Superior temporal gyrus (tissue), 1 donor: ENCODE measurements around the gene KLF16.

Experiments used
- DNase-seq: peaks from one replicate; pipeline ENCODE4 v3.0.0-alpha.2; 2016; ENCODE audit errors: extremely low spot score

KLF16 gene

GRCh38 chr19:1868971-1869370 lies 5.6 kb upstream of the KLF16 start:
- no peak for DNase-seq

- no peak for DNase-seq
Observed at GRCh38 chr19:1867349-1867724, 4.0 kb upstream of the KLF16 start.

- DNase-seq = no peak
Observed at GRCh38 chr19:1866693-1867348, 3.4 kb upstream of the KLF16 start.

- no peak for DNase-seq
Observed at GRCh38 chr19:1865172-1866010, 2.0 kb upstream of the KLF16 start.

DNA sequence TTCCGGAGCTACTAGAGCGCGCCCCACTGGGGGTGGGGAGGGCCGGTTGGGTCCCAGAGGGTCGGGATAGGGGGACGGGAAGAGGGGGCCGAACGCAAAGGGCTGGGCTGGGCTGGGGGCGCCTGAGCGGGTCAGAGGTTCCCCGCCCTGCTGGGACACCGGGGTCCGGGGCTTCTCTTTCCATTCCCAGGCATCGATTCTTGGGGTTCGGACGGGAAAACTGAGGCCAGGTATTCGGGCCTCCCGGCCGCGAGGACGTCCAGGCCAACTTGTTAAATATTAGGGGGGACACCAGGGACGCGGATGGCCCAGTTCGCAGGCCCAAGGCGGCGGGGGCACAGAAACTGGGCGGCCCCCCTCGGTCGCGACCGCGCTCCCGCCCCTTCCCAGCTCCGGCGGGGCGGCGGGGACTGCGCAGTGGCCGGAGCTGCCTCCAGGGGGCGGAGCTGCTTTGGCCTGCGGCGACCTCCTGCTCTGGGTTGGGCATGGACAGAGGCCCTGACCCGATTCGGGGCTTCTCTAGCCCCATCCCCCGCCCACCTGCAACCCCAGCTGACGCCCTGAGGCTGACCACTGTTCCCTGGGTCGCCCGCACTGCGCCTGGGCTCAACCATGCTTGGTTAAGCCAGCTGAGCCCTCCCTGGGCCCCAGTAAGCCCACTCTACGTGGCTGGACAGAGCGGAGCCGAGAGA lies 1.2 kb upstream of the KLF16 start:
- peak; percentile 42 for DNase-seq

GRCh38 chr19:1863638-1864479 lies 480 bp upstream of the KLF16 start:
- DNase-seq = peak; percentile 69

- no peak for DNase-seq
Observed at GRCh38 chr19:1862424-1863327, 703 bp downstream of the KLF16 start.

GRCh38 chr19:1862068-1862423 lies 1.3 kb downstream of the KLF16 start:
- no peak for DNase-seq

DNA sequence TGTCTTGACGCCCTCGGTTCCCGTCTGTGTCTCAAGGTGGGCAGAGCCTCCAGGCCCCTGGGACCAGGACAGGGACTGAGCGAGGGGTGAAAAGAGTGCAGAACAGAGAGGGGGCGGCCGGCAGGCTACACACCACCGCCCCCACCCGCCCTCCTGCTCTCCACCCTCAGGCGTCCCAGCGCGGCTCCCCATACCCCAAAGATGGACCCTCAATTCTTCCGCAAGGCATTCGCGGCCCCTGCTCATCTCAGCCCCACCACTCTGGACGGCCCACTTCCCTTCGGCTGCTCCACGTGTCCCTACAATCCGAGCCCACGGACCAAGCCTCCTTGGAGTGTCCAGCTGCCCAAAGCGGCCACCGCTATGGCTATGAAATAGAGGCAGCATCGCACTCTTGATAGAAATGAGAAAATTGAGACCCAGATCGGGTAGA lies 1.8 kb downstream of the KLF16 start:
- no peak for DNase-seq

- no peak for DNase-seq
Observed at GRCh38 chr19:1860821-1861598, 2.4 kb downstream of the KLF16 start.

DNA sequence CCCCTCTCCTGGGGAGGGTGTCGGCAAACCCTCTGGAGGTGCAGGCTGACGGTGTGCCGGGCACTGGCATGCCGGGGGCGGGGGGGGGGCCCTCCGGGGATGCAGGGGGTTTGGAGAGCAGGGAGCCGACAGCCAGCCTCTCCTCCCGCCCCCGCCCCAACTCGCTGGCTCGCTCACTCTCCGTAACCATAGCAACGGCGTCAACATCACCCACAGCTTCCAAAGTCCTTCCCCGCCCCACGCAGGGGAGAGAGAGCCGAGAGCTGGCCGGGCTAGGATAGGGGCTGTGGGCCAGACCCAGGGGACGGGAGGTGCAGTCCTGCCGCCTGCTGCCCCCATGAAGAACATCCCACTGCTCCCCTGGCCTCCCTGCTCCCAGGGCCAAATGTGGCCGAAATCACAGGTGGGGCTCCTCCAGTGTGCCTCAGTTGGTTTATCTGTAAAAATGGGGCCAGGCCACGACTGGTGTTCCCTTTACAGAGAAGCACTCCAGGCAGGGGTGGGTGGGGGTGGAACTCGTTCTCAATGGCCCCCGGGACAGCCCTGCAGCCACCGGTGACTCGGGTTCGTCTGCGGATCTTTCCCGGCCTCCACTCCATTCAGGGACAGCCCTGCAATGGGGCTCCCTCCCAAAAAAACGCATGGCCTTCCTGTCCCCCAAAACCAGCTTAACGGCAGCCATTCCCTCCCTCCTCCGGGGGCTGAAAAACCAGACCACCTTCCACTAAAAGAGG lies 3.2 kb downstream of the KLF16 start:
- DNase-seq = peak; percentile 55

DNA sequence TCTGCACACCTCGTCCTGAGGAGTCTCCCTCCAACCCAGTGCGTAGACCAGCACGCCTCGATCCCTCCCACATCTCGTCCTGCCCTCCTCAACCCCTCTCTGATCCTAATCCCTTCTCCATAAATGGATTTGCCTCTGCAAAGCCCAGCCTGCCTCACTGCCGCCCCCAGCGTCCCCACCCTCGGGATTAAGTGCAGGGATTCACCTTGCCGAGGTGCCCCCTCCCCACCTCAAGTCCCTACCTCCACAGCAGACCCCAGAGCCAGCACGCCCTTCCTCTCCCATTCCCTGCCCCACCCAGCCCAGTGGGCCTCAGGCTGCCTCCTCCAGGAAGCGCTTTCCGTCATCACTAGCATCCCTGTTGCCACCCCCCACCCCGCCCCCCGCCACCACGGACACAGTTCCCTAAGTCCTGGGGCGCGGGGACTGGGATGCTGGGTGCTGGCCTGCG lies 4.0 kb downstream of the KLF16 start:
- no peak for DNase-seq

- no peak for DNase-seq
Observed at GRCh38 chr19:1858412-1859081, 4.8 kb downstream of the KLF16 start.

- no peak for DNase-seq
Observed at GRCh38 chr19:1857648-1858326, 5.6 kb downstream of the KLF16 start.

- DNase-seq = no peak
Observed at GRCh38 chr19:1856698-1857603, 6.4 kb downstream of the KLF16 start.

DNA sequence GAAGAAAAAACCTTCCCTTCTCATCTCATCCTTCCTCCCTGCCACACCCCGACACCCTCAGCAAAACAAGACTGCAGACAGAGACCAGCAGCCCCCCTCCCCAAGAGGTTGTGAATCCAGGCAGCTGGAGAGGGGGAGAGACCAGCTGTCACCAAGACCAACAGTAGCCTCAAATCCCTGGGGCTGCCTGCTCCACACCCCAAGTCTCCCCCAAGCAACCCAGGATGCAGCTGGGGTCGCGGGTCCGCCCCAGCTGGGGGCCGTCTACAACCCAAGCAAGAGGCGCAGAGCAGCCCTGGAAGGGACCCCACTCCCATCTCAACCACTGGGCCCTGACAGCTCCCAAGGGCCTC lies 7.1 kb downstream of the KLF16 start:
- DNase-seq = no peak

GRCh38 chr19:1855828-1856255 lies 7.5 kb downstream of the KLF16 start:
- no peak for DNase-seq
